ENCODE data around the gene FOXO3.

GRCh38 chr6:108584323-108584722 lies 23.6 kb downstream of the FOXO3 start:
- TF ChIP-seq CTCF (IDR thresholded peaks at IDR 0.05): no peak
- TF ChIP-seq EZH2 (IDR thresholded peaks at IDR 0.05): no peak
- no peak for TF ChIP-seq EZH2phosphoT487 (IDR thresholded peaks at IDR 0.05)

Measured in neural progenitor cell (in vitro differentiated cells).